NCI-H2171 treated with DMSO at 0.1 percent for 48 hours (cell line): ENCODE data around the gene IRS2.

Experiments
- DNase-seq: peaks from one replicate; lab custom pipeline; 2025; lab: John Stamatoyannopoulos, UW

IRS2 gene

GRCh38 chr13:109728791-109729731 is 57.3 kb downstream of the IRS2 start:
- DNase-seq: no peak

GRCh38 chr13:109728061-109728460 is 58.3 kb downstream of the IRS2 start:
- no peak for DNase-seq

- DNase-seq: no peak
These were observed 59.1 kb downstream of the IRS2 start for GRCh38 chr13:109727251-109727650.

- no peak for DNase-seq
These were observed 60.3 kb downstream of the IRS2 start for GRCh38 chr13:109725995-109726637.

- no peak for DNase-seq
These were observed 61.1 kb downstream of the IRS2 start for GRCh38 chr13:109725297-109725696.

- no peak for DNase-seq
These were observed 61.8 kb downstream of the IRS2 start for GRCh38 chr13:109724603-109725002.

GRCh38 chr13:109723046-109723445 is 63.3 kb downstream of the IRS2 start:
- DNase-seq: no peak

GRCh38 chr13:109722068-109722467 is 64.3 kb downstream of the IRS2 start:
- DNase-seq: no peak

- DNase-seq: peak; percentile 13
These were observed 65.6 kb downstream of the IRS2 start for GRCh38 chr13:109720758-109721184.

GRCh38 chr13:109719962-109720646 is 66.3 kb downstream of the IRS2 start:
- DNase-seq: no peak

GRCh38 chr13:109718726-109719125 is 67.7 kb downstream of the IRS2 start:
- DNase-seq: no peak

GRCh38 chr13:109717686-109718085 is 68.7 kb downstream of the IRS2 start:
- no peak for DNase-seq

GRCh38 chr13:109715902-109716301 is 70.5 kb downstream of the IRS2 start:
- no peak for DNase-seq

GRCh38 chr13:109713681-109714080 is 72.7 kb downstream of the IRS2 start:
- no peak for DNase-seq

- no peak for DNase-seq
These were observed 74.2 kb downstream of the IRS2 start for GRCh38 chr13:109712124-109712722.

GRCh38 chr13:109707742-109708617 is 78.4 kb downstream of the IRS2 start:
- DNase-seq: no peak

- DNase-seq: peak; percentile 97
These were observed 79.2 kb downstream of the IRS2 start for GRCh38 chr13:109707044-109707741.

GRCh38 chr13:109706015-109706715 is 80.2 kb downstream of the IRS2 start:
- DNase-seq: no peak

GRCh38 chr13:109704771-109705635 is 81.4 kb downstream of the IRS2 start:
- peak; percentile 19 for DNase-seq
